Heart left ventricle (tissue), 16 donors: ENCODE data around the gene AK4. TPM values are rescaled to one million over a fixed set of nuclear protein-coding genes. Genes with fewer than 3 reads are reported as not detected.

Experiments used
- ATAC-seq, 4 donors: fragments of 200-7000 bp; cut with Tn5 transposase; one replicate each; pipeline ENCODE4 v1.9.1; 2020 to 2022; ENCODE audit warnings: moderate library complexity in 4 of 4, mild to moderate bottlenecking in 3 of 4, moderate number of reproducible peaks in 1 of 4
- DNase-seq, 5 donors: peaks; one replicate each; pipeline ENCODE4 v3.0.0-alpha.2; 2020
- H3K27ac ChIP-seq, 12 donors: fragments of 200-600 bp; sonication (generic) in 4 of 12; one replicate each; pipeline versions ENCODE4 v1.5.0 to v1.8.0; 2016 to 2022; ENCODE audit warnings: mild to moderate bottlenecking in 2 of 12
- H3K27me3 ChIP-seq, 9 donors: fragments of 200-600 bp; sonication (generic) in 2 of 9; one replicate each; pipeline versions ENCODE4 v1.5.1 to v1.8.0; 2016 to 2022; ENCODE audit warnings: mild to moderate bottlenecking in 3 of 9
- H3K36me3 ChIP-seq, 9 donors: fragments of 200-600 bp; sonication (generic) in 2 of 9; one replicate each; pipeline versions ENCODE4 v1.5.0 to v1.8.0; 2018 to 2022; ENCODE audit warnings: mild to moderate bottlenecking in 2 of 9
- H3K4me1 ChIP-seq, 12 donors: fragments of 200-600 bp; sonication (generic) in 4 of 12; one replicate each; pipeline versions ENCODE4 v1.5.0 to v1.8.0; 2016 to 2022; ENCODE audit warnings: mild to moderate bottlenecking in 3 of 12
- H3K4me3 ChIP-seq, 12 donors: fragments of 200-600 bp; sonication (generic) in 4 of 12; one replicate each; pipeline versions ENCODE4 v1.5.0 to v1.8.0; 2017 to 2022; ENCODE audit warnings: mild to moderate bottlenecking in 9 of 12, moderate library complexity in 4 of 12
- H3K9me3 ChIP-seq, 12 donors: fragments of 200-600 bp; sonication (generic) in 4 of 12; one replicate each; pipeline versions ENCODE4 v1.5.0 to v1.8.0; 2016 to 2022; ENCODE audit warnings: mild to moderate bottlenecking in 1 of 12
- POLR2A ChIP-seq, 2 donors: fragments of 450-650 bp; IDR thresholded peaks; one replicate each; pipeline ENCODE4 v1.6.1; 2017; ENCODE audit warnings: antibody characterized with exemption in 2 of 2, mild to moderate bottlenecking in 2 of 2, moderate library complexity in 2 of 2
- WGBS, 4 donors: extraction: QIAGEN DNeasy Blood & Tissue Kit in 2 of 4; methylation state at CpG; one replicate each; pipeline versions ENCODE4 v1.1.5 to v1.1.7; 2013 to 2018; 5-methylcytosine and 5-hydroxymethylcytosine counted together
- intact Hi-C, 10 donors: fragments of 100-400 bp; cut with DNase I; formaldehyde crosslinking; loops; one replicate each; pipeline versions ENCODE4 v1.11.1 to v1.14.2; 2022
- polyA plus RNA-seq, 2 donors: library from polyadenylated mRNA; stranded (reverse); fragments of 200-250 nt; gene quantifications; one replicate each; pipeline ENCODE4 v1.2.3, GENCODE V29; 2013
- total RNA-seq, 9 donors: library from RNA; depleted of rRNA in 2 of 9; stranded (reverse); fragments of >200 nt in 2 of 9; fragmentation: NEBNext Ultra II Directional in 3 of 9; extraction: Animal tissue kit (Norgen Biotek cat#: 25700) in 3 of 9; gene quantifications; one replicate each; pipeline versions ENCODE4 v1.1.0 to v1.2.4, GENCODE V29; 2016 to 2023
- TF ChIP-seq, protein P1 (sequence below), 12 donors: fragments of 200-600 bp; sonication (generic) in 4 of 12; IDR thresholded peaks; one replicate each; pipeline versions ENCODE4 v1.5.0 to v1.8.0; 2018 to 2022; ENCODE audit warnings: antibody characterized with exemption in 12 of 12, mild to moderate bottlenecking in 5 of 12
- donor health status: ischemic (EF 13 %, LVEDD 7.1; RV severe dilation, severe dysfunction).
- donor health status: healthy with polysubstance abuse.
- donor health status: DM: no; HTN: yes; CAD: no.
- donor health status: DM: no; HTN: no; CAD: no.
- donor health status: ischemic (EF 25% LVEDD 6.9; RV normal size, moderate dysfunction).
- donor health status: ischemic (EF 25% LVEDD 5.7; RV mildly dilated, moderate dysfunction).
- donor health status: healthy.
- donor health status: DM: yes; HTN: yes; CAD: no.
- donor health status: ischemic (EF 35%, LVEDD 5.7; RV mildly dilated, moderate dysfunction).
- donor health status: nonischemic (EF 11% LVEDD 7.7; RV severe dilation, severe dysfunction).
- donor health status: DM: yes; HTN: yes; CAD: no.
- donor health status: PGD.
- donor health status: ischemic (EF 29% LVEDD 5.4; RV normal size, mild dysfunction).
- donor health status: nonischemic (EF 23%, LVEDD 6.1; RV moderate dilation, normal function).

The AK4 gene
- total and polyA plus RNA-seq, 11 donors = 16.0 to 181 (median 122) TPM

DNA sequence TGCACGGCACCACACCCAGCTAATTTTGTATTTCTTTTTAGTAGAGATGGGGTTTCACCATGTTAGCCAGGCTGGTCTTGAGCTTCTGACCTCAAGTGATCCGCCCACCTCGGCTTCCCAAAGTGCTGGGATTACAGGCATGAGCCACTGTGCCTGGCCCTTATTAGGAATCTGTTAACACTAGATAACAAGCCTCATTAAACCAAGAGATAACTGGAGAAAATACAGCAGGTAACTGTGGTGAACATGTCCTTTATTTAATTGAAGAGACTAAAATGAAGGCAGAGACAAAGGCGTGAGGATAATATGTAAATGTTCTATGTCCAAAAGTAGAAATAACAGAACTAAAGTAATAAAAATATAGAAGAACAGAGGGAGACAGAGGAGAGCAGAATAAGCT, 89.5 kb downstream of the AK4 start:
- H3K4me1 ChIP-seq = peaks cover 0 to 2% (median 0%) of the 10 kb centered on the region in 12 donors
- no peak overlapping the region for H3K27ac ChIP-seq
- no peaks in the 10 kb centered on the region for H3K36me3 ChIP-seq
- H3K9me3 ChIP-seq = peaks cover 0 to 12% (median 1%) of the 10 kb centered on the region in 12 donors
- 79 to 88% (median 82%) methylated on average over 4 of the region's 4 CpGs for WGBS, 4 donors
- no peak overlapping the region for H3K4me3 ChIP-seq
- TF ChIP-seq, protein P1, sequence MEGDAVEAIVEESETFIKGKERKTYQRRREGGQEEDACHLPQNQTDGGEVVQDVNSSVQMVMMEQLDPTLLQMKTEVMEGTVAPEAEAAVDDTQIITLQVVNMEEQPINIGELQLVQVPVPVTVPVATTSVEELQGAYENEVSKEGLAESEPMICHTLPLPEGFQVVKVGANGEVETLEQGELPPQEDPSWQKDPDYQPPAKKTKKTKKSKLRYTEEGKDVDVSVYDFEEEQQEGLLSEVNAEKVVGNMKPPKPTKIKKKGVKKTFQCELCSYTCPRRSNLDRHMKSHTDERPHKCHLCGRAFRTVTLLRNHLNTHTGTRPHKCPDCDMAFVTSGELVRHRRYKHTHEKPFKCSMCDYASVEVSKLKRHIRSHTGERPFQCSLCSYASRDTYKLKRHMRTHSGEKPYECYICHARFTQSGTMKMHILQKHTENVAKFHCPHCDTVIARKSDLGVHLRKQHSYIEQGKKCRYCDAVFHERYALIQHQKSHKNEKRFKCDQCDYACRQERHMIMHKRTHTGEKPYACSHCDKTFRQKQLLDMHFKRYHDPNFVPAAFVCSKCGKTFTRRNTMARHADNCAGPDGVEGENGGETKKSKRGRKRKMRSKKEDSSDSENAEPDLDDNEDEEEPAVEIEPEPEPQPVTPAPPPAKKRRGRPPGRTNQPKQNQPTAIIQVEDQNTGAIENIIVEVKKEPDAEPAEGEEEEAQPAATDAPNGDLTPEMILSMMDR (IDR thresholded peaks at IDR 0.05) = no peak
- TF ChIP-seq POLR2A (IDR thresholded peaks at IDR 0.05) = no peak
- intact Hi-C loops = loop anchor here in 7 of 10 donors (2.0 to 10.0 kb wide), 4 partner anchors 187 to 450 kb away; partner anchors contain the start of genes LEPR (in 1 of the 7) and LEPROT (in 1 of the 7)
- ATAC-seq (no peak), DNase-seq (no peak)
- no peaks in the 10 kb centered on the region for H3K27me3 ChIP-seq

DNA sequence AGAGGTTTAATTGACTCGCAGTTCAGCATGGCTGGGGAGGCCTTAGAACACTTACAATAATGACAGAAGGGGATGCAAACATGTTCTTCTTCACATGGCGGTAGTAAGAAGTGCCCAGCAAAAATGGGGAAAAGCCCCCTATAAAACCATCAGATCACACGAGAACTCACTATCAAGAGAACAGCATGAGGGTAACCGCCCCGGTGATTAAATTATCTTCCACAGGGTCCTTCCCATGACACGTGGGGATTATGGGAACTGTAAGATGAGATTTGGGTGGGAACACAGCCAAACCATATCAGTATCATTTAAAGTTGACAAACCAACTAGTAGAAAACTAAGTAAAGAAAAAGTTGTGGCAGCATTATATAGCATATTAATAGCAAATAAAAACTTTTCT, 90.0 kb downstream of the AK4 start:
- TF ChIP-seq POLR2A (IDR thresholded peaks at IDR 0.05) = no peak
- TF ChIP-seq, protein P1 (IDR thresholded peaks at IDR 0.05) = no peak
- DNase-seq (no peak), ATAC-seq (no peak)
- H3K4me3 ChIP-seq = no peak overlapping the region
- H3K27me3 ChIP-seq = no peaks in the 10 kb centered on the region
- no peaks in the 10 kb centered on the region for H3K4me1 ChIP-seq
- H3K27ac ChIP-seq = no peak overlapping the region
- H3K36me3 ChIP-seq = no peaks in the 10 kb centered on the region
- intact Hi-C loops = loop anchor here in 6 of 10 donors (5.0 to 10.0 kb wide), 3 partner anchors 187 to 449 kb away; partner anchors contain the start of genes LEPR (in 1 of the 6) and LEPROT (in 1 of the 6)
- H3K9me3 ChIP-seq = peaks cover 0 to 12% (median 1%) of the 10 kb centered on the region in 12 donors
- 53 to 62% (median 60%) methylated on average over 6 of the region's 6 CpGs for WGBS, 4 donors

DNA sequence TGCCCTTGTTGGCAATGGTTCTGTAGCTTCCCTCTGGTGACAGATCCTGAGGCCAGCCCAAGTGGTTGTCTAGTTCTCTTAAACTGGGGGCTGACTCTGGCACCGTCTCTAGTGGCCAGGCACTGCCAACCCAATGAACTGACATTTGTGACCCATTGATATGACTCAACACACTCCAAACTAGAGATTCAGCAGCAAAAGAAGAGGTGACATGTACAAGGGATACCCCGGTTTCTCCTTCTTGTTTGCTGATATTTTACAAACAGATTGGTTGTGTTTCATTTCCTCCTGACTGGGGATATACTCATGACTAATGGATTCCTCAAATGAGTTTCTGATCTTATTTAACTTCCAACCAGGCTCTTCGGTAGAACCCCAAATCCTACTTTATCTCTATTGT, 95.5 kb downstream of the AK4 start:
- 86 to 88% (median 87%) methylated on average over 3 of the region's 3 CpGs for WGBS, 4 donors
- Histone ChIP-seq H3K4me1 (peaks cover 0 to 14% (median 5%) of the 10 kb centered on the region in 12 donors), H3K36me3 (no peaks in the 10 kb centered on the region), H3K27ac (no peak overlapping the region), H3K4me3 (no peak overlapping the region), H3K9me3 (no peaks in the 10 kb centered on the region), H3K27me3 (no peaks in the 10 kb centered on the region)
- ATAC-seq (no peak), DNase-seq (no peak)
- intact Hi-C loops = no loop called here
- TF ChIP-seq POLR2A (IDR thresholded peaks at IDR 0.05) = no peak
- TF ChIP-seq, protein P1 (IDR thresholded peaks at IDR 0.05) = no peak

DNA sequence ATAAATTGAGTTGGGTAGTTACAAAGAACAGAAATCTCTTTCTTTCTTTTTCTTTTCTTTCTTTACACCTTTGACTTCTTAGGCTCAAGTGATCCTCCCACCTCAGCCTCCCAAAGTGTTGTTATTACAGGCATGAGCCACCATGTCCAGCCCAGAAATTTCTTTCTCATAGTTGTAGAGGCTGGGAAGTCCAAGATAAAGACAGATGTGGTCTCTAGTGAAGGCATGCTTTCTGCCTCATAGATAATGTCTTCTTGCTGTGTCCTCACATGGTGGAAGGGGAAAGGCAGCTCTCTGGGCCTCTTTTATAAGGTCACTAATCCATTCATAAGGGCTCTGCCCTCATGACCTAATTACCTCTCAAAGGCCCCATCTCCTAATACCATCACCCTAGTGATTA, 97.3 kb downstream of the AK4 start:
- TF ChIP-seq POLR2A (IDR thresholded peaks at IDR 0.05) = no peak
- TF ChIP-seq, protein P1 (IDR thresholded peaks at IDR 0.05) = no peak
- intact Hi-C loops = no loop called here
- no peak overlapping the region for H3K27ac ChIP-seq

More for the DNA sequence above, 97.3 kb downstream of the AK4 start:
- Histone ChIP-seq H3K36me3 (no peaks in the 10 kb centered on the region), H3K27me3 (no peaks in the 10 kb centered on the region), H3K9me3 (no peaks in the 10 kb centered on the region), H3K4me1 (peaks cover 0 to 14% (median 5%) of the 10 kb centered on the region in 12 donors), H3K4me3 (no peak overlapping the region)
- DNase-seq (no peak), ATAC-seq (no peak)
